K562 (cell line): ENCODE results near the gene TMEM205.

Experiments used
- CBX8 ChIP-seq: fragments of 200-600 bp; sonication (generic); IDR thresholded peaks from 2 replicates; pipeline ENCODE4 v1.6.1; 2012; ENCODE audit warnings: borderline replicate concordance, mixed run types, low read depth, mild to moderate bottlenecking, moderate library complexity, mixed read lengths, low read length, control low read depth, inconsistent platforms; ENCODE audit not compliant: poor library complexity, severe bottlenecking; ENCODE audit errors: extremely low read depth
- CTCF ChIP-seq, 3 experiments: IDR thresholded peaks in 2 of 3; conservative IDR thresholded peaks in 1 of 3; 2 replicates each; pipeline ENCODE4 v1.5.1; 2011 to 2012; ENCODE audit warnings: low read length in 3 of 3, mild to moderate bottlenecking in 3 of 3, control low read depth in 2 of 3, improper control_type of control experiment in 1 of 3, inconsistent platforms in 1 of 3, low read depth in 1 of 3, mixed read lengths in 1 of 3, moderate library complexity in 1 of 3; ENCODE audit not compliant: insufficient read depth in 2 of 3
- FOXP1 ChIP-seq: sonication (generic); formaldehyde crosslinking; IDR thresholded peaks from 2 replicates; pipeline ENCODE4 v1.8.0; 2022; ENCODE audit warnings: mild to moderate bottlenecking, missing genetic modification reagents
- ID3 ChIP-seq, 2 experiments: fragments of 250-450 bp in 1 of 2; fragments of 450-650 bp in 1 of 2; sonication (Bioruptor Pico) in 1 of 2; IDR thresholded peaks; 2 replicates each; pipeline versions ENCODE4 v1.6.1 to v1.8.0; 2016 to 2021; ENCODE audit warnings: mild to moderate bottlenecking in 2 of 2, moderate library complexity in 2 of 2, missing compliant biosample characterization in 1 of 2, missing genetic modification characterization in 1 of 2
- PHB2 ChIP-seq: fragments of 450-650 bp; IDR thresholded peaks from 2 replicates; pipeline ENCODE4 v1.6.1; 2017; ENCODE audit warnings: low read depth
- POLR2A ChIP-seq: fragments of 450-650 bp; conservative IDR thresholded peaks from 2 replicates; pipeline ENCODE4 v1.6.1; 2016
- TAF1 ChIP-seq: IDR thresholded peaks from 2 replicates; pipeline ENCODE4 v1.6.1; 2011; ENCODE audit warnings: mild to moderate bottlenecking, low read length, moderate library complexity; ENCODE audit not compliant: insufficient read depth, control insufficient read depth, severe bottlenecking; ENCODE audit errors: extremely low read depth
- ZNF282 ChIP-seq: sonication (generic); formaldehyde crosslinking; IDR thresholded peaks from 2 replicates; pipeline ENCODE4 v1.8.1; 2023; ENCODE audit warnings: missing genetic modification reagents
- ZNF561 ChIP-seq: fragments of 450-650 bp; formaldehyde crosslinking; conservative IDR thresholded peaks from 2 replicates; pipeline ENCODE4 v1.4.0; 2020; ENCODE audit warnings: mild to moderate bottlenecking, moderate library complexity

GRCh38 chr19:11370744-11371143 is 24.7 kb upstream of the TMEM205 start:
- TF ChIP-seq POLR2A (no peak), CTCF (IDR thresholded peaks at IDR 0.05 in 2 of 3, conservative IDR thresholded peaks at IDR 0.05 in 1 of 3; ENCODE audit: insufficient read depth in 2 of 3, low read depth in 1 of 3, low read length in 3 of 3) (no peak), ZNF282 (no peak), ID3 (CRISPR knock-in tag; IDR thresholded peaks at IDR 0.05) (no peak), ID3 (tag; IDR thresholded peaks at IDR 0.05) (no peak), FOXP1 (CRISPR knock-in tag) (no peak), PHB2 (no peak), CBX8 (no peak), ZNF561 (CRISPR knock-in tag) (no peak), TAF1 (no peak)
